GM12891 (cell line): Measurements from ENCODE around the gene ADCY2.

Experiments
- PAX5 ChIP-seq: IDR thresholded peaks from 2 replicates; pipeline ENCODE4 v1.6.1; 2011; ENCODE audit warnings: low read length, moderate library complexity, mild to moderate bottlenecking; ENCODE audit not compliant: insufficient read depth, severe bottlenecking
- POLR2A ChIP-seq: IDR thresholded peaks from 2 replicates; pipeline ENCODE4 v1.6.1; 2011; ENCODE audit warnings: low read depth, low read length, control low read depth
- POLR2AphosphoS5 ChIP-seq: IDR thresholded peaks from 2 replicates; pipeline ENCODE4 v1.6.1; 2011; ENCODE audit warnings: low read depth, low read length, control low read depth
- POU2F2 ChIP-seq: IDR thresholded peaks from 2 replicates; pipeline ENCODE4 v1.6.1; 2011; ENCODE audit warnings: low read depth, mild to moderate bottlenecking, control low read depth, low read length, moderate library complexity
- SPI1 ChIP-seq: IDR thresholded peaks from 2 replicates; pipeline ENCODE4 v1.6.1; 2011; ENCODE audit warnings: low read depth, low read length, control low read depth
- TAF1 ChIP-seq: IDR thresholded peaks from 2 replicates; pipeline ENCODE4 v1.6.1; 2011; ENCODE audit warnings: low read depth, low read length, control low read depth

GRCh38 chr5:7682379-7682778, 286.4 kb downstream of the ADCY2 start:
- TF ChIP-seq POLR2A = no peak
- TF ChIP-seq SPI1 = no peak
- TF ChIP-seq TAF1 = no peak
- no peak for TF ChIP-seq POLR2AphosphoS5
- no peak for TF ChIP-seq POU2F2
- no peak for TF ChIP-seq PAX5
